Measurements from ENCODE around the gene TRMT112.

DNA sequence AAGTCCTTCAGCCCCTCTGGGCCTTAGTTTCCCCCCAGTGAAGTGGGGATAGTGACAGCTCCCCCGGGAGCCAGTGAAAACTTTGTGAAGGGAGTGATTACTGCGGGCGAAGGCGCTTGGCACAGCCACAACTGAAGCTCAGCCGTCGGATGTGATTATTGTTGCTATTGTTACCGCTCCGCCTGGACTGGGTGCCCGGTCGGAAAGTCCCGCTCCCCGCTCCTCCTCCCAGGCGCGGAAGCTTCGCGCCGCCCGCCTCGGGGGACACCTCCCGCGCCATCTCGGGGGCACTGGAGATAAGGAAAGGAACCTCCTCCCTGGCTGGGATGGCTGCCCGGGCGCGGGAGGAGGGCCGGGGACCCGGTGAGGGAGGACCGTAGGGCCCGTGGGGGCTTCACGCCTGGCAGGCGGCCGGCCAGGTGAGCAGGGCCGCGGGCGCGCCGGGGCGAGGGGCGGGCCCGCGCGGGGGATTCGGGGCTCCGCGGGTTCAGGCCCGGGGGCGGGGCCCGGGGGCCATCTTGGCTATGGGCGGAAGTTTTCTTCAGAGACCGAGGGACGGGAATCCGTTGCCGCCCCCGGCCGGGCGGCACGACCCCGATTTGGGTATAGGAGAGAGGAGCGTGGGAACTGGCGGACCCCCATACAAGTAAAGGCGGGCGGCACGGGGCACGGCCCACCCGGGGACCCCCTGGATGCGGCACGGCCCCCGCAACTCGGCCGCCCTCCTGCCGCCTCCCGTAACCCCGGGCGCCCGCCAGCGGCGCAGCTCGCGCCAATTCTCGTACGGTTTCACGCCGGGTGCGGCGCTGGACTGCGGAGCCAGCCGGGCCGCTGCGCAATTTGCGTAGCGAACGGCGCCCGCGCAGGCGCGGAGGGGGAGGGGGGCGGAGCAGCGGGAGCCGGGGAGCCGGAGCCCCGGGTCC, 32.1 kb downstream of the TRMT112 start, which contains the start of gene GPR137:
- TF ChIP-seq, protein P1, sequence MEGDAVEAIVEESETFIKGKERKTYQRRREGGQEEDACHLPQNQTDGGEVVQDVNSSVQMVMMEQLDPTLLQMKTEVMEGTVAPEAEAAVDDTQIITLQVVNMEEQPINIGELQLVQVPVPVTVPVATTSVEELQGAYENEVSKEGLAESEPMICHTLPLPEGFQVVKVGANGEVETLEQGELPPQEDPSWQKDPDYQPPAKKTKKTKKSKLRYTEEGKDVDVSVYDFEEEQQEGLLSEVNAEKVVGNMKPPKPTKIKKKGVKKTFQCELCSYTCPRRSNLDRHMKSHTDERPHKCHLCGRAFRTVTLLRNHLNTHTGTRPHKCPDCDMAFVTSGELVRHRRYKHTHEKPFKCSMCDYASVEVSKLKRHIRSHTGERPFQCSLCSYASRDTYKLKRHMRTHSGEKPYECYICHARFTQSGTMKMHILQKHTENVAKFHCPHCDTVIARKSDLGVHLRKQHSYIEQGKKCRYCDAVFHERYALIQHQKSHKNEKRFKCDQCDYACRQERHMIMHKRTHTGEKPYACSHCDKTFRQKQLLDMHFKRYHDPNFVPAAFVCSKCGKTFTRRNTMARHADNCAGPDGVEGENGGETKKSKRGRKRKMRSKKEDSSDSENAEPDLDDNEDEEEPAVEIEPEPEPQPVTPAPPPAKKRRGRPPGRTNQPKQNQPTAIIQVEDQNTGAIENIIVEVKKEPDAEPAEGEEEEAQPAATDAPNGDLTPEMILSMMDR (IDR thresholded peaks at IDR 0.05): no peak
- TF ChIP-seq POLR2A (IDR thresholded peaks at IDR 0.05) (no peak), EP300 (IDR thresholded peaks at IDR 0.05) (no peak), POLR2AphosphoS5 (IDR thresholded peaks at IDR 0.05) (peak; percentile 17 to 50 (median 25))

Data from stomach (tissue), 4 donors.